Testis (tissue), 2 donors: ENCODE measurements around the gene ACSS3.

Experiments
- POLR2A ChIP-seq: fragments of 450-650 bp; IDR thresholded peaks from one replicate; pipeline ENCODE4 v1.6.1; 2017; ENCODE audit warnings: antibody characterized with exemption, mild to moderate bottlenecking, moderate library complexity
- TF ChIP-seq, protein P1 (sequence below), 3 experiments: fragments of 450-650 bp in 2 of 3; fragments of 200-600 bp in 1 of 3; sonication (generic) in 1 of 3; IDR thresholded peaks; one replicate each; pipeline ENCODE4 v1.5.1; 2016 to 2019; ENCODE audit warnings: antibody characterized with exemption in 3 of 3, mild to moderate bottlenecking in 2 of 3, moderate library complexity in 1 of 3

DNA sequence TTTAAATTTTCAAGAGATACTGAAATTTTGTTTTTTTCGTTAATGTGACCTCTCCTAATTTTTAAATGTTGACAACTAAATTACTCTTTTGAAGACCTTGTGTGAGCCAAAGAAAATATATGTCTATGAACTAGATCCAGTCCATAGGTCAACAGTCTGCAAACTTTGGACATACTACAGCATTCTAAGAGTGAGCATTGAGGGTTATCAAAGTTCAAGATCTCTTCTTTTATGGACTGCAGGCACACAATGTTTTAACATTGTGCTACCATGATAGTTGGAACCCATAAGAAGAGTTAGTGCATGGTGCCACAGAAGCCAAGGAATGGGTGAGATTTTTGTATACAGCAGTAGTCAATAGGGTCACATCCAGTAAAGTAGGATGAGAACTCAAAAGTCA is 43.0 kb upstream of the ACSS3 start:
- TF ChIP-seq, protein P1, sequence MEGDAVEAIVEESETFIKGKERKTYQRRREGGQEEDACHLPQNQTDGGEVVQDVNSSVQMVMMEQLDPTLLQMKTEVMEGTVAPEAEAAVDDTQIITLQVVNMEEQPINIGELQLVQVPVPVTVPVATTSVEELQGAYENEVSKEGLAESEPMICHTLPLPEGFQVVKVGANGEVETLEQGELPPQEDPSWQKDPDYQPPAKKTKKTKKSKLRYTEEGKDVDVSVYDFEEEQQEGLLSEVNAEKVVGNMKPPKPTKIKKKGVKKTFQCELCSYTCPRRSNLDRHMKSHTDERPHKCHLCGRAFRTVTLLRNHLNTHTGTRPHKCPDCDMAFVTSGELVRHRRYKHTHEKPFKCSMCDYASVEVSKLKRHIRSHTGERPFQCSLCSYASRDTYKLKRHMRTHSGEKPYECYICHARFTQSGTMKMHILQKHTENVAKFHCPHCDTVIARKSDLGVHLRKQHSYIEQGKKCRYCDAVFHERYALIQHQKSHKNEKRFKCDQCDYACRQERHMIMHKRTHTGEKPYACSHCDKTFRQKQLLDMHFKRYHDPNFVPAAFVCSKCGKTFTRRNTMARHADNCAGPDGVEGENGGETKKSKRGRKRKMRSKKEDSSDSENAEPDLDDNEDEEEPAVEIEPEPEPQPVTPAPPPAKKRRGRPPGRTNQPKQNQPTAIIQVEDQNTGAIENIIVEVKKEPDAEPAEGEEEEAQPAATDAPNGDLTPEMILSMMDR (IDR thresholded peaks at IDR 0.05) = no peak
- TF ChIP-seq POLR2A = no peak
